ENCODE measurements around the gene PKP4. TPM values are rescaled to one million over a fixed set of nuclear protein-coding genes. Genes with fewer than 3 reads are reported as not detected.

PKP4 gene
- total RNA-seq, 1 donor from 2014 or later = 119 TPM

DNA sequence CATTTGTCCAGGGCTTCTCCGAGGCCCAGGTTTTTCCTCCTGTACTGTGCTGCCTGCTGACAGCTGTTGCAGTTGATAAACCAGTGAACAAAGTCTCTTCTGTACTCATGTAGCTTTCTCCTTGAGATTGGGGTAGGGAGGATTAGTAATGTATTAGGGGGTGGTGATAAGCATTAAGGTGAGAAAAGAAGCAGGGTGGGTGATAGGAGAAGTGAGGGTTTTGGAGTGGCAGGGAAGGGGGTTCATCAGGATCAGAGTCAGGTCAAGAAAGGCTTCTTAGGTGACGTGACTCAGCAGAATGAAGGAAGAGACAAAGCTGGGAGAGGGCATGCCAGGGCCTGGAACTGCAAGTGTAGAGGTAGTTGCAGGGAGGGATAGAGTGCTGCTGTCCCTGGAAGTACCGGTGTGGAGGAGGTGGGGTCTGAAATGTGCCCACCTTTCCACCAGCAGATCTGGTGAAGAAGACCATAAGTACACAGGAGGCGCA lies 48.7 kb downstream of the PKP4 start:
- TF ChIP-seq CTCF (IDR thresholded peaks at IDR 0.05) = no peak
- no peak for DNase-seq (ENCODE audit: extremely low spot score, unreplicated experiment)
- H3K4me1 Mint-ChIP-seq (ENCODE audit: unreplicated experiment) = peaks cover 77% of the 10 kb centered on the region
- H3K9me3 Mint-ChIP-seq (ENCODE audit: unreplicated experiment) = no peaks in the 10 kb centered on the region
- no peaks in the 10 kb centered on the region for H3K27me3 Mint-ChIP-seq (ENCODE audit: unreplicated experiment)
- no peak overlapping the region for H3K4me3 Mint-ChIP-seq (ENCODE audit: unreplicated experiment)
- H3K27ac Mint-ChIP-seq (ENCODE audit: unreplicated experiment) = no peak overlapping the region
- peaks cover 8% of the 10 kb centered on the region for H3K36me3 Mint-ChIP-seq (ENCODE audit: unreplicated experiment)

DNA sequence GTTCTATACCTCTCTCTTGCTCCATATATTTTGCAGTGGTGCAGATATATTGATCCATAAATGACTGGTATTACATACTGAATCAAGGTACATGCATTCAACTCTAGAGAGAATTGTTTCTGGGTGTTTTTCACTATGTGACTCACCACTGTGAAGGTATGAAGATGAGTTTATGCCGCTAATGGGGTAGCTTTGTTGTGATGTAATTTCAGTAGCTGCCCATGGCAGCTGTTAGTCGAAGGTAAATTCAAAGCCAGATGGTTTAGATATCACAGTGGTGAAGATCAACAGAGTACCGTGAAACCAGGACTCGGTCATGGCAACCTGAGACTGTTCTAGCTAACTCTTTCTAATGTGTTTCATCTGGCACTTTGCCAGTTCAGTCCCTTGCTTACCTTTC lies 50.4 kb downstream of the PKP4 start:
- Mint-ChIP-seq H3K36me3 (ENCODE audit: unreplicated experiment) (peaks cover 2% of the 10 kb centered on the region), H3K9me3 (ENCODE audit: unreplicated experiment) (no peaks in the 10 kb centered on the region), H3K4me3 (ENCODE audit: unreplicated experiment) (no peak overlapping the region), H3K27me3 (ENCODE audit: unreplicated experiment) (no peaks in the 10 kb centered on the region), H3K4me1 (ENCODE audit: unreplicated experiment) (peaks cover 71% of the 10 kb centered on the region), H3K27ac (ENCODE audit: unreplicated experiment) (no peak overlapping the region)
- TF ChIP-seq CTCF (IDR thresholded peaks at IDR 0.05) = no peak
- no peak for DNase-seq (ENCODE audit: extremely low spot score, unreplicated experiment)

GRCh38 chr2:158507679-158508078 lies 50.9 kb downstream of the PKP4 start:
- no peak overlapping the region for H3K27ac Mint-ChIP-seq (ENCODE audit: unreplicated experiment)
- H3K4me3 Mint-ChIP-seq (ENCODE audit: unreplicated experiment) = no peak overlapping the region
- no peak for TF ChIP-seq CTCF (IDR thresholded peaks at IDR 0.05)
- no peak for DNase-seq (ENCODE audit: extremely low spot score, unreplicated experiment)
- H3K4me1 Mint-ChIP-seq (ENCODE audit: unreplicated experiment) = peaks cover 68% of the 10 kb centered on the region
- H3K36me3 Mint-ChIP-seq (ENCODE audit: unreplicated experiment) = peaks cover 2% of the 10 kb centered on the region
- H3K27me3 Mint-ChIP-seq (ENCODE audit: unreplicated experiment) = no peaks in the 10 kb centered on the region
- no peaks in the 10 kb centered on the region for H3K9me3 Mint-ChIP-seq (ENCODE audit: unreplicated experiment)

DNA sequence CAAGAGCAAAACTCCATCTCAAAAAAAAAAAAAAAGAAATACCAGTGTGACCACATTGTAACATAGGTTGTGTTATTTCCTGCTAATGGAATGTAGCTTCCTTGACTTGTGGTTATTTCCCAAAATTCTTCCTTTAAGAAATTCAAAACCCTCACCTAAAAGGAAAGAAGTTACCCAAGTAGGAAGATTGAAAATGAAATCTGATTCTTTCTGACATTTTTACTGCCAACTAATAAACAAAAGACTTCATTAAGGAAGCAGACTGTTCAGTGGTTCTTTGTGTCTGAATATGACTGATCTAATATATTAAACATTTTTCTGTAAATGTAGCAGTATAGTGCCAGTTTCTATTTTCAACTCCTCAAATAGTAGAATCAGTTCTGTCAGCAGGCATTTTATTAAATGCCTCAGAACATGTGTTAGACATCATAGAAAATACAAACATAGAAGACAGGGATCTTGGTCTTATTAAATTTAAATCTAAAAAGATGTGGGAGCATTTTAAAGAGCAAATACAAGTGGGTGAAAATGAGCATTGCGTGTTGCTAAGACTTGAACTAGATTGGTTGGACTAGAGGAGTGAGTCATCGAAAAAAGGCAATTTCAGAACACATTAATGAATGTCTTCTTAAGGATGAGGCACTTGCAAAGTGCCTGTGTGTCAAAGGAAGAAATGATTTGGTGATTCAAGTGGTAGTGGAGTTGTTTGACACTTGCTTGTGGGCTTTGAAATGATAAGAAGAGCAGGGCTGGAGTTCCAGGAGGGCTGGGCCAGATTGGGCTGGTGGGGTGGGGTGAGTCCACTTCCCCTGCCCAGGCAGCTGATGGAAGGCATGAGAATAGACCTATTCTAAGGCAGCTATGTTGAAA lies 53.4 kb downstream of the PKP4 start:
- H3K4me1 Mint-ChIP-seq (ENCODE audit: unreplicated experiment) = peaks cover 56% of the 10 kb centered on the region
- no peaks in the 10 kb centered on the region for H3K9me3 Mint-ChIP-seq (ENCODE audit: unreplicated experiment)
- peak overlapping the region; percentile 59 for H3K27ac Mint-ChIP-seq (ENCODE audit: unreplicated experiment)
- H3K27me3 Mint-ChIP-seq (ENCODE audit: unreplicated experiment) = no peaks in the 10 kb centered on the region
- H3K36me3 Mint-ChIP-seq (ENCODE audit: unreplicated experiment) = peaks cover 16% of the 10 kb centered on the region
- DNase-seq (ENCODE audit: extremely low spot score, unreplicated experiment) = no peak
- no peak overlapping the region for H3K4me3 Mint-ChIP-seq (ENCODE audit: unreplicated experiment)
- TF ChIP-seq CTCF (IDR thresholded peaks at IDR 0.05) = no peak

DNA sequence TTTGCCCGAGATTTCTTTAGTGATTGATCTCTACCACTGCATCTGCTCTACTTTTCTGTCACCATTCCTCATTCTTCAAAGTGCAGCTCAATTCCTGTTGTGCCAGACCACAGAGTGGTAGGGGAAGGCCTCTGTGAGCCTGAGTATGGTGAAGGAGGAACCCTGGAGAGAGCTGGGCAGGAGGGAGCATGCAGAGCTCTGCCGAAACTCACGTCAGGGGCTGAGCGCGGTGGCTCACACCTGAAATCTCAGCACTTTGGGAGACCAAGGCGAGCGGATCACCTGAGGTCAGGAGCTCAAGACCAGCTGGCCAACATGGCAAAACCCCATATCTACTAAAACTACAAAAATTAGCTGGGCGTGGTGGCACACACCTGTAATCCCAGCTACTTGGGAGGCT lies 54.1 kb downstream of the PKP4 start:
- no peaks in the 10 kb centered on the region for H3K9me3 Mint-ChIP-seq (ENCODE audit: unreplicated experiment)
- peaks cover 52% of the 10 kb centered on the region for H3K4me1 Mint-ChIP-seq (ENCODE audit: unreplicated experiment)
- peak overlapping the region; percentile 59 for H3K27ac Mint-ChIP-seq (ENCODE audit: unreplicated experiment)
- no peak for DNase-seq (ENCODE audit: extremely low spot score, unreplicated experiment)
- no peak overlapping the region for H3K4me3 Mint-ChIP-seq (ENCODE audit: unreplicated experiment)
- H3K36me3 Mint-ChIP-seq (ENCODE audit: unreplicated experiment) = peaks cover 22% of the 10 kb centered on the region
- no peak for TF ChIP-seq CTCF (IDR thresholded peaks at IDR 0.05)
- no peaks in the 10 kb centered on the region for H3K27me3 Mint-ChIP-seq (ENCODE audit: unreplicated experiment)

All from osteocyte (in vitro differentiated cells).